Esophagus (tissue), 2 donors: ENCODE measurements around the gene ANKLE2. TPM values are rescaled to one million over a fixed set of nuclear protein-coding genes. Genes with fewer than 3 reads are reported as not detected.
"Not testable (repeated sequence)": the region's sequence is repeated elsewhere in the genome, so short reads cannot be mapped to it uniquely, and the experiment has no call there.

Source experiments
- H3K27ac ChIP-seq, 2 donors: one replicate each; pipeline ENCODE4 v1.5.1; 2013; ENCODE audit warnings: low read depth in 2 of 2, mild to moderate bottlenecking in 2 of 2, inconsistent platforms in 1 of 2, low read length in 1 of 2, moderate library complexity in 1 of 2
- H3K27me3 ChIP-seq, 2 donors: one replicate each; pipeline ENCODE4 v1.6.1; 2013; ENCODE audit warnings: low read length in 2 of 2, control low read depth in 1 of 2, mild to moderate bottlenecking in 1 of 2; ENCODE audit not compliant: insufficient read depth in 2 of 2, control insufficient read depth in 1 of 2
- H3K36me3 ChIP-seq, 2 donors: one replicate each; pipeline ENCODE4 v1.6.1; 2013; ENCODE audit warnings: low read length in 1 of 2; ENCODE audit not compliant: control insufficient read depth in 2 of 2, insufficient read depth in 2 of 2
- H3K4me1 ChIP-seq, 2 donors: one replicate each; pipeline ENCODE4 v1.6.1; 2013; ENCODE audit warnings: low read length in 1 of 2; ENCODE audit not compliant: control insufficient read depth in 2 of 2, insufficient read depth in 2 of 2
- H3K4me3 ChIP-seq, 2 donors: one replicate each; pipeline ENCODE4 v1.5.1; 2013; ENCODE audit warnings: low read length in 2 of 2, mild to moderate bottlenecking in 2 of 2, low read depth in 1 of 2, moderate library complexity in 1 of 2
- H3K9me3 ChIP-seq, 2 donors: one replicate each; pipeline ENCODE4 v1.6.1; 2013; ENCODE audit warnings: mild to moderate bottlenecking in 2 of 2, low read depth in 1 of 2, low read length in 1 of 2, moderate library complexity in 1 of 2; ENCODE audit not compliant: control insufficient read depth in 2 of 2, insufficient read depth in 1 of 2
- WGBS, 2 donors: extraction: QIAGEN DNeasy Blood & Tissue Kit; methylation state at CpG; one replicate each; pipeline ENCODE4 v1.1.7; 2013; 5-methylcytosine and 5-hydroxymethylcytosine counted together
- polyA plus RNA-seq, 2 donors: library from polyadenylated mRNA; stranded (reverse); fragments of 200-250 nt; gene quantifications; one replicate each; pipeline ENCODE4 v1.2.3, GENCODE V29; 2013
- donor health status: healthy with polysubstance abuse.
- donor health status: Bipolar disorder and iron deficiency.

Gene ANKLE2
- polyA plus RNA-seq, 2 donors = 36.5 to 41.0 TPM

DNA sequence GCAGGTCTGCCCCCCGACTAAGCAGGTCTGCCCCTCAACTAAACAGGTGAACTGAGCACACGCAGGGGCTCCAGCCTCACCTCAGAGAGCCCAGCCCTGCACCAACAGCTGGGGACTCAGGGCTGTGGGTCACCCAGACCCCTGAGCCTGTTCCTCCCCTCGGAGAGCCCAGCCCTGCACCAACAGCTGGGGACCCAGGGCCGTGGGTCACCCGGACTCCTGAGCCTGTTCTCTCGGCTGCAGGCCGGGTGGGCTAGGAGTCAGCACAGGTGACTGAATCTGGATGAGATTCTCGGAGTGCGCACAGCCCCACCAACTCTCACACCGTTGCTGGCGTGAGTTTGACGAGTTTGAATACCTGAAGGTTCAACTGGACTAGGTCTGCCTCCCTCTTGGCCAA is 20.3 kb upstream of the ANKLE2 start:
- Histone ChIP-seq H3K4me3 (no peak overlapping the region), H3K27ac (no peak overlapping the region), H3K36me3 (peaks cover 35 to 65% of the 10 kb centered on the region in 2 donors), H3K9me3 (no peaks in the 10 kb centered on the region), H3K4me1 (no peaks in the 10 kb centered on the region), H3K27me3 (no peaks in the 10 kb centered on the region)
- 93 to 94% methylated on average over 12 of the region's 12 CpGs for WGBS, 2 donors

DNA sequence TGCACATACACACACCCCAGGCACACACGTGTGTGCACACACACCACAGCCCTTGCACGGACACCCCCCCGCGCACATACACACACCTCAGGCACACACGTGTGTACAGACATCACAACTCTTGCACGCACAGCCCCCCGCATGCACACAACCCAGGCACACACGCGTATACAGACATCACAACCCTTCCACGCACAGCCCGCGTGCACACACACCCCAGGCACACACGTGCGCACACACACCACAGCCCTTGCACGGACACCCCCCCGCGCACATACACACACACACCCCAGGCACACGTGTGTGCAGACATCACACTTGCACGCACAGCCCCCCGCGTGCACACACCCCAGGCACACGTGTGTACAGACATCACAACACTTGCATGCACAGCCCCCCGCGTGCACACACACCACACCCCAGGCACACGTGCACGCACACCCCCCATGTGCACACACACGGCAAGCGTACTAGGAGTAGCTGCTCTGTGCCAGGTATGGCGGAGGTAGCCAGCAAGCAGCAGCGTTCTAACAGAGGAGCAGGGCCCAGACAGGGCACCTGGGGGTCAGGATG is 18.2 kb upstream of the ANKLE2 start:
- no peaks in the 10 kb centered on the region for H3K27me3 ChIP-seq

DNA sequence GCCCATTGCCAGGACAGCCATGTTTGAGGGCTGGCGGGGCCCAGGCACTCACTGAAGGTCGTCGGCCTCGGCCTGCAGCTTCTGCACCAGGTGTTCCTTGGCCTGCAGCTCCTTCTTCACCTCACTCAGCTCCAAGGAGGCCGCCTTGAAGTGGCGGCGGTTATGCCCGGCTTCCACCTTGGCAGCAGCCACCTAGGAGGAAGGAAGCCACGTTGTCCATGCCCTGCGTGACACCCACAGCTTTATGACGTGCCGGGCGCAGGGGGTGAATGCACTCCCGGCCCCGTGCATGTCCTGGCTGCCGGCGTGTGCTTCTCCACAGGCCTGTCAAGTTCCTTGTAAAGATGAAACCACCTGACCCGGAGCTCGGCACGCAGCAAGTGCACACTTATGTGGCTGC is 16.0 kb upstream of the ANKLE2 start:
- Histone ChIP-seq H3K36me3 (peaks cover 28 to 71% of the 10 kb centered on the region in 2 donors), H3K9me3 (no peaks in the 10 kb centered on the region), H3K27ac (no peak overlapping the region), H3K27me3 (no peaks in the 10 kb centered on the region), H3K4me3 (no peak overlapping the region), H3K4me1 (no peaks in the 10 kb centered on the region)
- WGBS, 2 donors = 95% methylated on average over 20 of the region's 20 CpGs

More for the DNA sequence above, 18.2 kb upstream of the ANKLE2 start:
- Histone ChIP-seq H3K4me3 (no peak overlapping the region), H3K9me3 (no peaks in the 10 kb centered on the region), H3K36me3 (peaks cover 27 to 68% of the 10 kb centered on the region in 2 donors), H3K4me1 (no peaks in the 10 kb centered on the region), H3K27ac (no peak overlapping the region)
- 97% methylated on average over 29 to 30 of the region's 30 CpGs for WGBS, 2 donors

DNA sequence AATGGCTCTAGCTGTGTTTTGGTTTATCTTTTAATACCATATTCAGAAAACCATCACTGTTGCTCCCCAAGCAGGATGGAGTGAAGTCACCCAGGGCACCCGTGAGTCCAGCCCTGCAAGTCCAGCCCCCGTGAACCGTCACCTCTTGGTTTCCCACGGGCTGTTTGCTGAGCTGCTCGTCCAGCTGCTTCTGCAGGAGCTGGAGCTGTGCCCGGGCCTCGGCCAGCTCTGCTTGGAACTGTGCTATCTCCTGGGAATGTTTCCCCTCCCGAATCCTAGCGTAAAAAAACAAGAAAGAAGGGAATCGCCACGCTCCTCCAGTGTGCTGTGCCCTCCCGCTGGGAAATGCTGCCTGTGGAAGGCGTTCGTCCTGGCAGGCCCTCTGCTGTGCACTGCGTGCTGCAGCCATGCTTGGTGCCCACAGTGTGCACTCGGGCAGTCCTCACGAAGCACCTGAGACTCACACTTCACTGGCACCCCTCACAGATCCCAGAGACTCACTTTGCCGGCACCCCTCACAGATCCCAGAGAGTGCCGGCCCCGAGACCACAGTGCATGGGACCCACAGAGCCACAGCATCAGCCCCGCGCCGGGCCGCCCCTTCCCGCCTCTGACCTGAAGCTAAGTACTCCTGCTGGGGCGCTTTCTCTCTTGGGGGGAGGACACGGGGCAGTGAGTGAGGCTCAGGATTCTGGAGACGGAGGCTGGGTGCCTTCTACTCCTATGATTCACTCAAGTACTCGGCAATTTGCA is 15.4 kb upstream of the ANKLE2 start:
- Histone ChIP-seq H3K4me3 (no peak overlapping the region), H3K4me1 (no peaks in the 10 kb centered on the region), H3K27ac (peak overlapping the region in 1 of 2 donors; percentile 23), H3K36me3 (peaks cover 24 to 69% of the 10 kb centered on the region in 2 donors), H3K27me3 (no peaks in the 10 kb centered on the region), H3K9me3 (no peaks in the 10 kb centered on the region)
- 80 to 81% methylated on average over 29 of the region's 29 CpGs for WGBS, 2 donors

DNA sequence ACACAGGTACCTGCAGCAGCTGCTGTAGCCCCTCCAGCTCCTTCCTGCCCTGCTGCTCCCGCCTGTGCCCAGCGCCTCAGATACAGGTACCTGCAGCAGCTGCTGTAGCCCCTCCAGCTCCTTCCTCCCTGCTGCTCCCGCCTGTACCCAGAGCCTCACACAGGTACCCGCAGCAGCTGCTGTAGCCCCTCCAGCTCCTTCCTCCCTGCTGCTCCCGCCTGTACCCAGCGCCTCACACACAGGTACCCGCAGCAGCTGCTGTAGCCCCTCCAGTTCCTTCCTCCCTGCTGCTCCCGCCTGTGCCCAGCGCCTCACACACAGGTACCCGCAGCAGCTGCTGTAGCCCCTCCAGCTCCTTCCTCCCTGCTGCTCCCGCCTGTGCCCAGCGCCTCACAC is 14.6 kb upstream of the ANKLE2 start:
- not testable (repeated sequence) for H3K4me3 ChIP-seq, H3K4me1 ChIP-seq, H3K9me3 ChIP-seq, H3K27ac ChIP-seq, H3K27me3 ChIP-seq
- H3K36me3 ChIP-seq = peaks cover 20 to 68% of the 10 kb centered on the region in 2 donors
- 80 to 86% methylated on average over 12 of the region's 12 CpGs for WGBS, 2 donors

DNA sequence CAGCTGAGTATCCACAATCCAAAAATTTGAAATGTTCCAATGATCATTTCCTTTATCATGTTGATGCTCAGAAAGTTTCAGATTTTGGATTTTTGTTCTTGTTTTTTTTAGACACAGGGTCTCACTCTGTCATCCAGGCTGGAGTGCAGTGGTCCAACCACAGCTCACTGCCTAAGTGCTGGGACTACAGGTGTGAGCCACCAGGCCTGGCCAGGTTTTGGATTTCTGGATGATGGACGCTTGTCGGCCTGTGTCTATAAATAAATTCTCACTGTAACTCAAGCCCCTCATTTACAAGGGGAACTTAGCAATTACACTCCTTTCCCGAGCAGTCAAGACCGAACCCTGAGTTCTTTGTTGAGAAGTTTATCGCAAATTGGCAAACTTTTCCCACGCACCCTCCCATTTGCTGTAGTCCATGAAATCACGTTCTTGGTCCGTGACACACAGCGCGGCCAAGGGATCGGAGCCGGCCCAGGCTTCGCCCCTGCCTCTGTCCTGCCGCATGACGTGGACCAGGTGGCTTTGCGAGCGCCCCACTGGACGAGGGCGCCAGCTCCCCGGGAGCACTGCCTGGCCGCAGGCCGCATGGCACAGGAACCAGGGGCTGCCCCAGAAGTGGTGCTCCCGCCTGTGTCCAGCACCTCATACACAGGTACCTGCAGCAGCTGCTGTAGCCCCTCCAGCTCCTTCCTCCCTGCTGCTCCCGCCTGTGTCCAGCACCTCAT is 14.0 kb upstream of the ANKLE2 start:
- WGBS, 2 donors = 95 to 96% methylated on average over 23 of the region's 24 CpGs
- Histone ChIP-seq H3K36me3 (peaks cover 15 to 64% of the 10 kb centered on the region in 2 donors), H3K4me3 (no peak overlapping the region), H3K27me3 (no peaks in the 10 kb centered on the region), H3K9me3 (no peaks in the 10 kb centered on the region), H3K27ac (no peak overlapping the region), H3K4me1 (no peaks in the 10 kb centered on the region)

DNA sequence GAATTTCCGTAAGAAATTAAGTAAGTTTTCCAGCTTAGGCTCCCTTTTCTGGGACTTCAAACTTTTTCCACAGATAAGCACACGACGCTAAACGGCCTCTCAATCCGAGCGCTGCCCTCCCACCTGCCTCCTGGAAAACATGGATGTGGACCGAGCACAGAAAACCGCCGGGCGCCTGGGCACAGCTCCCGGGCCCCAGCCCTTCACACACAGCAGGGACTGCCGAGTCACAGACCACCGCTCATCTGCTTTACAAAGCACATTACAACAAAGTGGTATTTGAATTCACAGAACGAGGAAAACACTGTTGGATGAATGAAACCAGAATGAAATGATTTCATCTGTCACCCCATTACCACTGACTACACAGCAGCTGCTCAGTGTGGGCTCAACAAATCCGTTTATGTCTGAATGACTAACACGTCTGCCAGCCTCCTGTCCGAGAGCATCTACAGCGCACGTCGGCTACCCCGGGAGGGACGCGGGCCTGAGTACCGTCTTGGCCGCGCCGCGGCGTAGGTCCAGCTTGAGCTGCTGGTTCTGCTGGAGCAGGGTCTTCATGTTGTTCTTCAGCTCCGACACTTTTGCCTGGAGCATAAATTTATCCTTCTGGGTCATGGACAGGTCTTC is 13.1 kb upstream of the ANKLE2 start:
- Histone ChIP-seq H3K4me3 (no peak overlapping the region), H3K36me3 (peaks cover 7 to 55% of the 10 kb centered on the region in 2 donors), H3K4me1 (no peaks in the 10 kb centered on the region), H3K27me3 (no peaks in the 10 kb centered on the region), H3K27ac (no peak overlapping the region), H3K9me3 (no peaks in the 10 kb centered on the region)
- WGBS, 2 donors = 89 to 91% methylated on average over 30 of the region's 30 CpGs

DNA sequence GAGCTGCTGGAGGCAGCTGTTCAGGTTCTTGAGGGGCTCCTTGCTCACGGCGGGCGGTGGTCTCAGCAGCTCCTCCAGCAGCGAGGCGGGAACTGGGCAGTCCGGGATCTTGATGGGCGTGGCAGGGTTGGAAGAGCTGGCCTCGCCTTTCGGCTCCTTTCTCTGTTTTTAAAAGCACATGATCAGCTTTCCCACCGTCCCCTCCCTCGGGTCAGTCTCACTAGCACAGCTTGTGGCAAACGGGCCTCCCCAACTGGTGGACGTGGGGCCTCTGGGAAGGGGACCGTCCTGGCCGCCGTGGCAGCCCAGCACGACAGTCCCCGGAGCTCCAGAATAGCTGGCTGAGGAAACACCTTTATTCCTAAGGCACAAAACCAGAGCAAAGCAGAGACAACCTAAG is 12.5 kb upstream of the ANKLE2 start:
- H3K4me1 ChIP-seq = no peaks in the 10 kb centered on the region
- peaks cover 7 to 54% of the 10 kb centered on the region in 2 donors for H3K36me3 ChIP-seq
- WGBS, 2 donors = 88 to 89% methylated on average over 18 of the region's 18 CpGs
- no peaks in the 10 kb centered on the region for H3K27me3 ChIP-seq
- H3K4me3 ChIP-seq = no peak overlapping the region
- H3K9me3 ChIP-seq = no peaks in the 10 kb centered on the region
- H3K27ac ChIP-seq = no peak overlapping the region

DNA sequence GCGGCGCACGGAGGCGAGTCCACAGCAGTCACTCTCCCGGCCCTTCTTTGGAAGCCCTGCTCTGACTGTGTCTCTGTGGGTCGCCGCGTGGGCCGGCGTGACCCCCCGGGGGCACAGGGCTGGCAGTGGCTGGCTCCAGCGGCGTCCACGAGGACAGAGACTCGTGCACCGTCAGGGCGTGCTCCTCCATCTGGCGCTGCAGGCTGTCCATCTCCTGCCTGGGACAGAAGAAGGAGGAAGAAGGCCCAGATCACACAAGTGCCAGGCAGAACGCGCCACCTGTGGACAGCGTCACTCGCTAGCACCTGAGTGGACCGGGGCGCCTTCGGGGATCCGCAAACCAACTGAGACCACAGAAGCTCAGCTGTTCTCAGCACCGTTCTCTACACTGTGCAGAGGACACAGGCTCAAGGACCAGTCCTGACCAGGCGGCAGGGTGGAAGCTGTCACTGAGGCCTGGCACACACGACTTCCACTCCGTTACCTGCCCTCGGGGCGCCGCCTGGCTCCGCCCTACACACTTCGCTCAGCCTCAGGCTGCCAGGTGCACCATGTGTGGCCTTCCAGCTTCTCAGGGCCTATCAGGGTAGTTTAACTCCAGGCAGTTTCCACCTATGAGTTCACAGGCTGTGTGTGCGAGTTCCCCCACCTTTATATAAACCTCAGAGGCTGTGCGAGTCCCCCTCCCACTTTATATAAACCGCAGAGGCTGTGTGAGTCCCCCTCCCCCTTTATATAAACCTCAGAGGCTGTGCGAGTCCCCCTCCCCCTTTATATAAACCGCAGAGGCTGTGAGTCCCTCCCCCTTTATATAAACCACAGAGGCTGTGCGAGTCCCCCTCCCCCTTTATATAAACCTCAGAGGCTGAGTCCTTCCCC is 11.7 kb upstream of the ANKLE2 start:
- 86 to 89% methylated on average over 40 to 41 of the region's 41 CpGs for WGBS, 2 donors
- Histone ChIP-seq H3K9me3 (no peaks in the 10 kb centered on the region), H3K4me1 (no peaks in the 10 kb centered on the region), H3K4me3 (no peak overlapping the region), H3K27me3 (no peaks in the 10 kb centered on the region), H3K27ac (peak overlapping the region in 1 of 2 donors; percentile 2), H3K36me3 (peaks cover 7 to 54% of the 10 kb centered on the region in 2 donors)
